GM19240 (cell line): ENCODE data around the gene ARFGAP1.
"Not testable (repeated sequence)": the region's sequence is repeated elsewhere in the genome, so short reads cannot be mapped to it uniquely, and the experiment has no call there.

ENCODE experiments used
- DNase-seq: peaks from one replicate; pipeline ENCODE4 v3.0.0; 2011; ENCODE audit warnings: low spot score; ENCODE audit not compliant: insufficient read length

Gene ARFGAP1

DNA sequence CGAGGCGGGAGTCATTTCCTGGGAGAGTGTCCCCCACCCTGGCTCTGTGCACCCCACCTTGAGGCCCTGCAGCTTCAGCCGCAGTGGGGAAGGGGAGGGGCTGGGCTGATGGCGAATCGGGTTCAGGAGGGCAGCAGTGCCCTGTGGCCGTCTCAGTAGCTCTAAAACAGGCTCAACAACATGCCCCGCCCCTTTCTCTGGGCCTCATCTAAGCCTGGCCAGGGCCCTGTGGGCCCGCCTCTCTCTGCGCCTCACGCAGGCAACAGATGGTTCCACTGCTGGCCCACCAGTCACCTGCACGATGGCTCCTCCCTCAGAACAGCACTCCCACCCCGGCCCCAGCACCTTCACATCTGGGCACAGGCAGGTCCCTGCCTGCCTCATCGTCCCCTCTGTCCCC is 58.3 kb downstream of the ARFGAP1 start:
- no peak for DNase-seq

DNA sequence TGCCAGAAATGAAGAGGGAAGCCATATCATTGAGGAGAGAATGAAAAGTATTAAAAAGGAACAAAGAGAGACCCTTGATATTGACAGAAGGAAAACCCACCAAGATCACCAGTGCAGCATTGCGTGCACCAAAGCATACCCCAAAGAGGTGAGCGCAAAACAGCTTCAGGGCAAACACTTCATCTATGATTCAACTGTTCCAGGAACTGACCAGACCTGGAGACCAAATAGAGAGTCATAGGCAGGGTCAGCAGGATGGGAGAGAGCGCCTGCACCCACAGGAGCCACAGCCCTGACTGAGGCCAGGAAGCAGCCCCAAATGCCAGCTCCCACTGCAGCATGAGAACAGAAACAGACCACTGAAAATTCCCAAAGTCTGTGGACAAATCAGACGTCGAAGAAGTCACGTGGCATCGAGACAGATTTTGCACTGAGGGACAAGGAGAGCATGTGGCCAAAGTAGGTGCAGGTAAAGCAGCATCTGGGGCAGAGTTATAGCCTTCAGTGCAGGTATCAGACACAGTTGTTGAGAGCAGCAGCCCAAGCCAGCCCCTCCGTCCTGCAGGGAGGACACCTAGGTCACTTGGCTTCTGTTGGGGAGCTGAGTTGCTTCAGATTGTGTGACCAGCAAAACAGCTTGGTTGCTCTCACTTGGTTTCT is 59.3 kb downstream of the ARFGAP1 start:
- no peak for DNase-seq

- no peak for DNase-seq
These were observed 60.1 kb downstream of the ARFGAP1 start for GRCh38 chr20:63332488-63333240.

DNA sequence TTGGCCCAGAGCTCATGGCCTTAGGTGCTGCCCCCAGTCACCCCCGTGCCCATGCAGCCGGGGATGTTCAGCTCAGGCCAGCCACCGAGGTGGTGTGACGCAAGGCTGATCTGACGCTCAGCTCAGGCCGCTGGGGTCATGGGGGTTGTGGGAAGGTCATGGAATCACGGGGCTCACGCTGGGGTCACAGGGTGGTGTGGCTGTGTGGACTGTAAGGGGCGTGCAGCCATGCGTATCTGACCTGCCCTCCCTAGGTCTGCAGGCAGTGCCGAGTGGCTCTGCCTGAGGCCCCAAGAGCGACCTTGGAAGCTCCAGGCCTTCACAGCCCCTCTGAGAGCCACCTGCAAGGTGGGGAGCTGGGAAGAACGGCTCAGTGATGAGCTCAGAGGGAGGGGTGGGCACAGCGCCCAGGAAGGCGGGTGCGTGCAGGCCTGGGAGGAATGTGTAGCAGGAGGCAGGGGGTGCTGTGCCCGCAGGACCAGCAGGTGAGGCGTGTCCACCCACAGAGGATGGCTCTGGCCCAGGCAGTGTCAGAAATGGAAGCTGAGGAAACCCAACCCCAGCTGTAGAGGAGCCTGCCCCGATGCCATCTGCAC is 60.7 kb downstream of the ARFGAP1 start:
- DNase-seq, result no peak

DNA sequence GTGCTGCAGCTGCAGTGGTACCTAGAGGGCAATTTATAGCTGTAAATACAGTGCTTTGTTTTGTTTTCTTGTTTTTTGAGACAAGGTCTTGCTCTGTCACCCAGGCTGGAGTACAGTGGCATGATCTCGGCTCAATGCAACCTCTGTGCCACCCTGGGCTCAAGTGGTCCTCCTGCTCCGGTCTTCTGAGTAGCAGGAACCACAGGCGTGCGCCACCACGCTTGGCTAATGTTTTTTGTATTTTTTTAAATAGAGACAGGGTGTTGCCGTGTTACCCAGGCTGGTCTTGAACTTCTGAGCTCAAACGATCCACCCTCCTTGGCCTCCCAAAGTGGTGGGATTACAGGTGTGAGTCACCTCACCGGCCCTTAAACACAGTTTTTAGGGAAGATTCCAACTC is 61.7 kb downstream of the ARFGAP1 start:
- DNase-seq, result no peak

DNA sequence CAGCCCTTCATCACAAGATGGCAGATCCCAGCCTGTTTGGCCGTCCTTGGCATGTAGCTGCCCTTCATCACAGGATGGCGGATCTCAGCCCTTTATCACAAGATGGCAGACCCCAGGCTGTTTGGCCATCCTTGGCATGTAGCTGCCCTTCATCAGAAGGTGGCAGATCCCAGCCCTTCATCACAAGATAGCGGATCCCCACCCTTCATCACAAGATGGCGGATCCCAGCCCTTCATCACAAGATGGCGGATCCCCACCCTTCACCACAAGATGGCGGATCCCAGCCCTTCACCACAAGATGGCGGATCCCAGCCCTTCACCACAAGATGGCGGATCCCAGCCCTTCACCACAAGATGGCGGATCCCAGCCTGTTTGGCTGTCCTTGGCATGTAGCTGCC is 62.4 kb downstream of the ARFGAP1 start:
- not testable (repeated sequence) for DNase-seq

DNA sequence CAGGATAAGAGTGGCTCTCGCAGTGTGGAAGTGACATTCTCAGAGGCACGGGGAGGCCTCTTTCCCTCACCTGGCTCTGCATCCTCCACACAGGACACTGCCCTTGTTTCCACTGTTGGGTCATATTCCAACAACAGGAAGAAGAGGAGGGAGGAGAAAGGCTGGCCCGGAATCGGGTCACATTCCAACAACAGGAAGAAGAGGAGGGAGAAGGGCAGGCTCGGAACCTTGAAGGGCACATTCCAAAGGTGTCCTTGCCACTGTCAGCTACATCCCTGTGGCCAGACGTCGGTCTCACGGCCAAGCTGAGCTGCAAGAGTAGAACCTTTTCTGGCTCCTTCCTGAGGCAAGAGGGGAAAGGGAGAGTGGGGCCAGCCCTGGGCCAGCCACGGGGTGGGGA is 63.1 kb downstream of the ARFGAP1 start:
- DNase-seq, result no peak

DNA sequence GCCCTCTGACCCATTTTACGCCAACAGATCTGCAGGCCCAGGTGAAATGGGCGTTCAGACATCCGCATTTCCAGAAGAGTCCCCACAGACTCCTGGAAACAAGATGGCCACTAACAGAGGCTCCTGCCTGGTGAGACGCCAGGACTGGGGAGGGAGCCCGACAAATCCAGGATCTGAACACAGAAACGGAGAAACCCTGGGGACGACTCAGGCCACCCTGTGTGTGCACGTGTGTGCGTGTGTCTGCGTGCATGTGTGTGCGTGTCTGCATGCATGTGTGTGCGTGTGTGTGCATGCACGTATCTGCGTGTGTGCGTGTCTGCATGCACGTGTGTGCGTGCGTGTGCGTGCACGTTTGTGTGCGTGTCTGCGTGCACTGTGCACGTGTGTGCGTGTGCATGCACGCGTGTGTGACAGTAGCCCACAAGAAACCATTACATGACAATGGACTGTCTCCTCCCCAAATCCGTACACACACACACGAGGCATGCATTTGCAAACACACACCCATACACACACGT is 63.7 kb downstream of the ARFGAP1 start:
- DNase-seq, result no peak

DNA sequence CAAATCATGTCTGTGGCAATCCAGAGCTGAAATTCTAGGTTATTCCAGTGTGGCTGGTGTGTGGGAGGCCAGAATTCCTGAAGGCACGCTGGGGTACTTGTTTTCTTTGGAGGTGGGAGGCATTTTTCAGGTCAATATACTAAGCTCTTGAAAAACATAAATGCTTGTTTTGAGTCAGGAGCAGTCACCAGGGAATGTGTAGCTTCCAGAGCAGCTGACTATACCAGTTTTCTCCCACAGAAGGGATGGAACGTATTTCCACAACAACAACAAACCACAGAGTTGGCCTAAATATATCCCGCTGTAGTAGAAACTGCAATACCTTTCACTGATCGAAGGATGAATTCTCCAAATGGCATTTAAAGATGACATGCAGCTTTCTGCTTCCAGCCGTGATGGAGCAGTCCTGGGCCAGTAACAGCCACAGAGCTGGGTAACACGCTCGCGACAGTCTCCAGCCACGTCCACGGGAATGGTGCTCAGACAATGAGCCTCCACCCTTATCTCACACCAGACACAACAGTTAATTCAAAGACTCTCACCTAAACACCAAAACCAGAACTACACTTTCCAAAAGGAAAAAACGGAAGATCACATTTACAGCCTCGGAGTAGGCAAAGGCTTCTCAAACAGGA is 65.3 kb downstream of the ARFGAP1 start:
- no peak for DNase-seq
